Aorta (tissue), 5 donors: ENCODE results near the gene KRT82. TPM values are rescaled to one million over a fixed set of nuclear protein-coding genes. Genes with fewer than 3 reads are reported as not detected.
"Not testable (repeated sequence)": the region's sequence is repeated elsewhere in the genome, so short reads cannot be mapped to it uniquely, and the experiment has no call there.

ENCODE experiments used
- ATAC-seq: fragments of 200-7000 bp; cut with Tn5 transposase; one replicate; pipeline ENCODE4 v1.9.1; 2022; ENCODE audit warnings: moderate library complexity; ENCODE audit not compliant: low FRiP score
- DNase-seq, 2 donors: peaks; one replicate each; pipeline ENCODE4 v3.0.0-alpha.2; 2020
- H3K27ac ChIP-seq, 2 donors: one replicate each; pipeline ENCODE4 v1.5.1; 2013; ENCODE audit warnings: low read length in 2 of 2, mild to moderate bottlenecking in 2 of 2, moderate library complexity in 2 of 2, control low read depth in 1 of 2, inconsistent platforms in 1 of 2, low read depth in 1 of 2
- H3K27me3 ChIP-seq, 2 donors: one replicate each; pipeline ENCODE4 v1.6.1; 2013; ENCODE audit warnings: control low read depth in 1 of 2, low read length in 1 of 2, mild to moderate bottlenecking in 1 of 2, moderate library complexity in 1 of 2; ENCODE audit not compliant: insufficient read depth in 2 of 2, control insufficient read depth in 1 of 2
- H3K36me3 ChIP-seq, 2 donors: one replicate each; pipeline ENCODE4 v1.6.1; 2013; ENCODE audit warnings: control low read depth in 1 of 2, low read length in 1 of 2, mild to moderate bottlenecking in 1 of 2; ENCODE audit not compliant: insufficient read depth in 2 of 2, control insufficient read depth in 1 of 2
- H3K4me1 ChIP-seq, 2 donors: one replicate each; pipeline ENCODE4 v1.6.1; 2013; ENCODE audit warnings: low read length in 2 of 2, control low read depth in 1 of 2, mild to moderate bottlenecking in 1 of 2, moderate library complexity in 1 of 2; ENCODE audit not compliant: insufficient read depth in 2 of 2, control insufficient read depth in 1 of 2
- H3K4me3 ChIP-seq, 2 donors: one replicate each; pipeline ENCODE4 v1.5.1; 2013; ENCODE audit warnings: low read length in 2 of 2, control low read depth in 1 of 2, mild to moderate bottlenecking in 1 of 2
- H3K9me3 ChIP-seq: one replicate; pipeline ENCODE4 v1.6.1; 2013; ENCODE audit warnings: mild to moderate bottlenecking, low read length; ENCODE audit not compliant: control insufficient read depth
- WGBS, 2 donors: extraction: QIAGEN DNeasy Blood & Tissue Kit; methylation state at CpG; one replicate each; pipeline ENCODE4 v1.1.7; 2013; 5-methylcytosine and 5-hydroxymethylcytosine counted together
- intact Hi-C, 2 donors: fragments of 100-400 bp; cut with DNase I; formaldehyde crosslinking; loops; one replicate each; pipeline versions ENCODE4 v1.14.2 to v1.15.0; 2022
- polyA plus RNA-seq, 2 donors: library from polyadenylated mRNA; stranded (reverse); fragments of 200-250 nt; gene quantifications; one replicate each; pipeline ENCODE4 v1.2.3, GENCODE V29; 2013
- total RNA-seq, 2 donors: library from RNA; stranded (reverse); fragmentation: NEBNext Ultra II Directional; extraction: Animal tissue kit (Norgen Biotek cat#: 25700); gene quantifications; one replicate each; pipeline ENCODE4 v1.2.1, GENCODE V29; 2021
- donor health status: healthy with polysubstance abuse.
- donor health status: Bipolar disorder and iron deficiency.
- donor health status: DM: no; HTN: no; CAD: no.
- donor health status: DM: no; HTN: no; CAD: no.
- donor health status: DM: yes; HTN: yes; CAD: no.

KRT82 gene
- total and polyA plus RNA-seq, 4 donors = not detected

- peak in 1 of 2 donors; percentile 32 for DNase-seq
- intact Hi-C loops = no loop called here
Measured at GRCh38 chr12:52350786-52351185, 55.3 kb downstream of the KRT82 start.

GRCh38 chr12:52350021-52350620, 56.0 kb downstream of the KRT82 start:
- WGBS, 2 donors = 94% methylated on average over 8 of the region's 8 CpGs
- intact Hi-C loops = no loop called here
- Histone ChIP-seq H3K4me3 (no peak overlapping the region), H3K27ac (no peak overlapping the region), H3K4me1 (no peaks in the 10 kb centered on the region), H3K27me3 (no peaks in the 10 kb centered on the region), H3K9me3 (no peaks in the 10 kb centered on the region), H3K36me3 (no peaks in the 10 kb centered on the region)
- ATAC-seq (no peak), DNase-seq (peak; percentile 15 to 52)

More at GRCh38 chr12:52350786-52351185, 55.3 kb downstream of the KRT82 start:
- Histone ChIP-seq H3K27me3 (no peaks in the 10 kb centered on the region), H3K36me3 (no peaks in the 10 kb centered on the region), H3K4me3 (no peak overlapping the region), H3K9me3 (no peaks in the 10 kb centered on the region), H3K4me1 (no peaks in the 10 kb centered on the region), H3K27ac (no peak overlapping the region)
- no peak for ATAC-seq
- 97 to 99% methylated on average over 5 of the region's 5 CpGs for WGBS, 2 donors

GRCh38 chr12:52349196-52349595, 56.9 kb downstream of the KRT82 start:
- H3K27me3 ChIP-seq = no peaks in the 10 kb centered on the region
- intact Hi-C loops = no loop called here
- no peak overlapping the region for H3K4me3 ChIP-seq
- no peaks in the 10 kb centered on the region for H3K4me1 ChIP-seq
- 86 to 89% methylated on average over 6 of the region's 6 CpGs for WGBS, 2 donors
- H3K9me3 ChIP-seq = no peaks in the 10 kb centered on the region
- ATAC-seq = no peak
- no peaks in the 10 kb centered on the region for H3K36me3 ChIP-seq
- H3K27ac ChIP-seq = no peak overlapping the region
- DNase-seq = no peak

- Histone ChIP-seq H3K36me3 (no peaks in the 10 kb centered on the region), H3K27me3 (no peaks in the 10 kb centered on the region), H3K9me3 (peaks cover 2% of the 10 kb centered on the region), H3K4me3 (no peak overlapping the region), H3K27ac (no peak overlapping the region), H3K4me1 (no peaks in the 10 kb centered on the region)
- ATAC-seq (no peak), DNase-seq (peak; percentile 26 to 47)
- 86 to 87% methylated on average over 16 of the region's 16 CpGs for WGBS, 2 donors
- intact Hi-C loops = no loop called here
Measured at GRCh38 chr12:52347551-52348510, 58.3 kb downstream of the KRT82 start.

GRCh38 chr12:52347016-52347415, 59.1 kb downstream of the KRT82 start:
- 87 to 88% methylated on average over 9 of the region's 9 CpGs for WGBS, 2 donors
- H3K4me3 ChIP-seq = no peak overlapping the region
- no peak overlapping the region for H3K27ac ChIP-seq
- intact Hi-C loops = no loop called here
- H3K27me3 ChIP-seq = no peaks in the 10 kb centered on the region
- no peaks in the 10 kb centered on the region for H3K4me1 ChIP-seq
- no peaks in the 10 kb centered on the region for H3K36me3 ChIP-seq
- peak; percentile 13 to 28 for DNase-seq
- peaks cover 2% of the 10 kb centered on the region for H3K9me3 ChIP-seq
- ATAC-seq = peak; percentile 6

- no peaks in the 10 kb centered on the region for H3K4me1 ChIP-seq
- no peak overlapping the region for H3K27ac ChIP-seq
- no peak overlapping the region for H3K4me3 ChIP-seq
- no peaks in the 10 kb centered on the region for H3K36me3 ChIP-seq
- peak; percentile 33 to 48 for DNase-seq
- peaks cover 2% of the 10 kb centered on the region for H3K9me3 ChIP-seq
- intact Hi-C loops = no loop called here
- WGBS, 2 donors = 13 to 25% methylated on average over 4 of the region's 4 CpGs
- ATAC-seq = peak; percentile 19
- no peaks in the 10 kb centered on the region for H3K27me3 ChIP-seq
Measured at GRCh38 chr12:52346593-52346992, 59.5 kb downstream of the KRT82 start.

- H3K27me3 ChIP-seq, intact Hi-C loops, H3K4me3 ChIP-seq, H3K27ac ChIP-seq, ATAC-seq, H3K4me1 ChIP-seq, H3K36me3 ChIP-seq, H3K9me3 ChIP-seq: not testable (repeated sequence)
- DNase-seq = peak in 1 of 2 donors; percentile 51
- 95% methylated on average over 8 of the region's 8 CpGs for WGBS, 2 donors
Measured at GRCh38 chr12:52345041-52345440, 61.1 kb downstream of the KRT82 start.

- intact Hi-C loops = no loop called here
- H3K4me1 ChIP-seq = no peaks in the 10 kb centered on the region
- H3K27me3 ChIP-seq = no peaks in the 10 kb centered on the region
- ATAC-seq = no peak
- WGBS, 2 donors = 96 to 98% methylated on average over 12 of the region's 12 CpGs
- no peak overlapping the region for H3K4me3 ChIP-seq
- H3K27ac ChIP-seq = no peak overlapping the region
- H3K9me3 ChIP-seq = peaks cover 2% of the 10 kb centered on the region
- H3K36me3 ChIP-seq = no peaks in the 10 kb centered on the region
- DNase-seq = peak in 1 of 2 donors; percentile 52
Measured at GRCh38 chr12:52344111-52344510, 62.0 kb downstream of the KRT82 start.
